A673 (cell line): ENCODE data around the gene NCAPG2. TPM values are rescaled to one million over a fixed set of nuclear protein-coding genes. Genes with fewer than 3 reads are reported as not detected.

Source experiments
- BruUV-seq: library from RNA; stranded (reverse); fragments of 400-500 nt; replicated peaks from 2 replicates; lab custom pipeline; 2021; lab: Mats Ljungman, UMichigan
- CTCF ChIA-PET: fragments of 300-600 bp; sonication (Branson Sonifier 250); formaldehyde crosslinking; loops from one replicate; lab custom pipeline; 2022; ENCODE audit warnings: antibody characterized with exemption; lab: Charles Lee
- POLR2A ChIA-PET: fragments of 300-600 bp; sonication (Branson Sonifier 250); formaldehyde crosslinking; loops from one replicate; lab custom pipeline; 2022; ENCODE audit warnings: antibody characterized with exemption; ENCODE audit not compliant: low non-redundant PET; lab: Charles Lee
- DNase-seq: peaks from one replicate; pipeline ENCODE4 v3.0.0-alpha.2; 2015; ENCODE audit warnings: low spot score
- H3K27ac ChIP-seq: fragments of 200-600 bp; sonication (generic); 2 replicates; pipeline ENCODE4 v1.5.1; 2016; ENCODE audit warnings: mixed run types, low read depth, mild to moderate bottlenecking, mixed read lengths, antibody characterized with exemption, low read length; ENCODE audit not compliant: poor library complexity, severe bottlenecking
- H3K27me3 ChIP-seq: fragments of 200-600 bp; sonication (generic); replicated peaks from 2 replicates; pipeline ENCODE4 v1.6.1; 2017; ENCODE audit warnings: mixed run types, low read depth, mild to moderate bottlenecking, mixed read lengths, antibody characterized with exemption, low read length; ENCODE audit not compliant: insufficient read depth, poor library complexity
- H3K36me3 ChIP-seq: fragments of 200-600 bp; sonication (generic); 2 replicates; pipeline ENCODE4 v1.6.1; 2016; ENCODE audit warnings: mixed run types, mild to moderate bottlenecking, mixed read lengths, antibody characterized with exemption, low read length; ENCODE audit not compliant: insufficient read depth, poor library complexity, severe bottlenecking
- H3K4me1 ChIP-seq: fragments of 200-600 bp; sonication (generic); 2 replicates; pipeline ENCODE4 v1.6.1; 2017; ENCODE audit warnings: mixed run types, mild to moderate bottlenecking, mixed read lengths, antibody characterized with exemption, low read length; ENCODE audit not compliant: insufficient read depth, poor library complexity, severe bottlenecking
- H3K4me3 ChIP-seq: fragments of 200-600 bp; sonication (generic); 2 replicates; pipeline ENCODE4 v1.5.1; 2016; ENCODE audit warnings: low read depth, mixed run types, mild to moderate bottlenecking, mixed read lengths, low read length; ENCODE audit not compliant: poor library complexity, severe bottlenecking
- H3K9me3 ChIP-seq: fragments of 200-600 bp; sonication (generic); 2 replicates; pipeline ENCODE4 v1.6.1; 2016; ENCODE audit warnings: mixed run types, low read depth, mild to moderate bottlenecking, mixed read lengths, antibody characterized with exemption, low read length; ENCODE audit not compliant: poor library complexity, severe bottlenecking
- EZH2 ChIP-seq: fragments of 200-600 bp; sonication (generic); IDR thresholded peaks from 2 replicates; pipeline ENCODE4 v1.6.1; 2017; ENCODE audit warnings: borderline replicate concordance, low read depth, mild to moderate bottlenecking, mixed read lengths, antibody characterized with exemption, low read length; ENCODE audit not compliant: poor library complexity, severe bottlenecking
- intact Hi-C: fragments of 100-400 bp; cut with micrococcal nuclease; formaldehyde crosslinking; loops from one replicate; pipeline ENCODE4 v1.10.0; 2022; ENCODE audit not compliant: unreplicated experiment
- total RNA-seq: library from RNA; stranded (reverse); gene quantifications from 2 replicates; pipeline ENCODE4 v1.2.3, GENCODE V29; 2021
- TF ChIP-seq, protein P1 (sequence below): fragments of 300-800, 200-600 bp; sonication (generic); conservative IDR thresholded peaks from 2 replicates; pipeline ENCODE4 v1.5.1; 2017; ENCODE audit warnings: low read depth, mild to moderate bottlenecking, antibody characterized with exemption, low read length, moderate library complexity, mixed read lengths

Gene NCAPG2
- total RNA-seq, 1 experiment from 2014 or later: 127 TPM

DNA sequence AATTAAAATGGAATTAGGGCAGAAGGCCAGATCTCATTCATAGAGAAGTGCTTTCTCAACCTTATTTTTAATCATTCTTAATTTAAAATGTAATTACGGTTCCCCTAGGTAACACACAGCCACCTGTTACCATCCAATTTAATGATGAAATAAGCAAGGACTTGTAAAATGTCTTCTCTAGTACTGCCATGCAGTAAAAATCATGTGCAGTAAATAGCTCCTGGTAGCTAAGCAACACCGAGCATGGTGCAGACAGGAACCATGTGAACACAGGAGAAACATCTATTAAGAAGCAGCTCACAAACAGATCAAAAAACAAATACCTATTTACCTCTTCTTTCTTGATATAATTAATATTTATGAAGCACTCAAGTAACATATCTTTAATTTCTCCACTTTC, 15.1 kb downstream of the NCAPG2 start:
- Histone ChIP-seq H3K36me3 (peaks cover 89% of the 10 kb centered on the region), H3K27me3 (no peaks in the 10 kb centered on the region), H3K9me3 (no peaks in the 10 kb centered on the region), H3K27ac (no peak overlapping the region), H3K4me3 (no peak overlapping the region), H3K4me1 (no peaks in the 10 kb centered on the region)
- intact Hi-C loops: no loop called here
- ChIA-PET CTCF (no interaction called here), POLR2A (no interaction called here)
- BruUV-seq: no TSS peak
- no peak for DNase-seq
- TF ChIP-seq, protein P1, sequence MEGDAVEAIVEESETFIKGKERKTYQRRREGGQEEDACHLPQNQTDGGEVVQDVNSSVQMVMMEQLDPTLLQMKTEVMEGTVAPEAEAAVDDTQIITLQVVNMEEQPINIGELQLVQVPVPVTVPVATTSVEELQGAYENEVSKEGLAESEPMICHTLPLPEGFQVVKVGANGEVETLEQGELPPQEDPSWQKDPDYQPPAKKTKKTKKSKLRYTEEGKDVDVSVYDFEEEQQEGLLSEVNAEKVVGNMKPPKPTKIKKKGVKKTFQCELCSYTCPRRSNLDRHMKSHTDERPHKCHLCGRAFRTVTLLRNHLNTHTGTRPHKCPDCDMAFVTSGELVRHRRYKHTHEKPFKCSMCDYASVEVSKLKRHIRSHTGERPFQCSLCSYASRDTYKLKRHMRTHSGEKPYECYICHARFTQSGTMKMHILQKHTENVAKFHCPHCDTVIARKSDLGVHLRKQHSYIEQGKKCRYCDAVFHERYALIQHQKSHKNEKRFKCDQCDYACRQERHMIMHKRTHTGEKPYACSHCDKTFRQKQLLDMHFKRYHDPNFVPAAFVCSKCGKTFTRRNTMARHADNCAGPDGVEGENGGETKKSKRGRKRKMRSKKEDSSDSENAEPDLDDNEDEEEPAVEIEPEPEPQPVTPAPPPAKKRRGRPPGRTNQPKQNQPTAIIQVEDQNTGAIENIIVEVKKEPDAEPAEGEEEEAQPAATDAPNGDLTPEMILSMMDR: no peak
- TF ChIP-seq EZH2: no peak

GRCh38 chr7:158687406-158687805, 17.2 kb downstream of the NCAPG2 start:
- Histone ChIP-seq H3K27me3 (no peaks in the 10 kb centered on the region), H3K36me3 (peaks cover 83% of the 10 kb centered on the region), H3K9me3 (no peaks in the 10 kb centered on the region), H3K4me1 (no peaks in the 10 kb centered on the region), H3K27ac (no peak overlapping the region), H3K4me3 (no peak overlapping the region)
- intact Hi-C loops: no loop called here
- ChIA-PET POLR2A (no interaction called here), CTCF (no interaction called here)
- BruUV-seq: no TSS peak
- no peak for DNase-seq
- TF ChIP-seq EZH2: no peak
- TF ChIP-seq, protein P1: no peak

DNA sequence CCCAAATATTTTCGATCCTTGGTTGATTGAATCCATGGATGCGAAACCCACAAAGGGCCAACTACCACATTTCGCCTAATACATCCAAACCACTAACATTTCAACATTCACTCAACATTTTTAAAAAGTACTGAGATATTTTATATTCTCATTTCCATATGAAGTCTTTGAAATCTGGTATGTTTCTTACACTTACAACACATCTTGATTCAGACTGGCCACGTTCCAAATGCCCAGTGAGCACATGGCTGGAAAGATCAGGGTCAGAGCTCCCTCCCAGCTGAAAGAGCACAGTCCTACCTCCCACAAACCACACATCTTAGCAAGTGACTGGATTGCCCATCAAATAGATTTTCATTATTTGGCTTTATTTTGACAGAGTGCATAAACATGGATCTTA, 18.9 kb downstream of the NCAPG2 start:
- H3K27me3 ChIP-seq: no peaks in the 10 kb centered on the region
- no peak overlapping the region for H3K27ac ChIP-seq
- ChIA-PET POLR2A (no interaction called here), CTCF (no interaction called here)
- no peaks in the 10 kb centered on the region for H3K9me3 ChIP-seq
- intact Hi-C loops: no loop called here
- no peak for TF ChIP-seq EZH2
- TF ChIP-seq, protein P1: no peak
- no peak overlapping the region for H3K4me3 ChIP-seq
- BruUV-seq: no TSS peak
- no peak for DNase-seq
- peaks cover 88% of the 10 kb centered on the region for H3K36me3 ChIP-seq
- no peaks in the 10 kb centered on the region for H3K4me1 ChIP-seq
